ENCODE data around the gene SDK2.

GRCh38 chr17:73302189-73302588 lies 342.1 kb downstream of the SDK2 start:
- TF ChIP-seq RAD51 (IDR thresholded peaks at IDR 0.05; ENCODE audit: borderline replicate concordance, low read depth) (no peak), ELK1 (CRISPR knock-in tag; IDR thresholded peaks at IDR 0.05) (no peak), HDAC2 (IDR thresholded peaks at IDR 0.05) (no peak), HES1 (IDR thresholded peaks at IDR 0.05; ENCODE audit: low read depth) (no peak), BHLHE40 (IDR thresholded peaks at IDR 0.05; ENCODE audit: low read length) (no peak), BRD4 (IDR thresholded peaks at IDR 0.05) (no peak), MYC (IDR thresholded peaks at IDR 0.05; ENCODE audit: low read depth, low read length) (no peak), MYC (CRISPR knock-in tag; IDR thresholded peaks at IDR 0.05; ENCODE audit: borderline replicate concordance, low read depth) (no peak), ZNF609 (CRISPR knock-in tag; IDR thresholded peaks at IDR 0.05; ENCODE audit: borderline replicate concordance) (no peak), HNRNPH1 (optimal IDR thresholded peaks at IDR 0.05; ENCODE audit: low read depth, low read length) (no peak), POLR2A (conservative IDR thresholded peaks at IDR 0.05) (no peak), NR2C2 (CRISPR knock-in tag; IDR thresholded peaks at IDR 0.05) (no peak), NR2C2 (tag; IDR thresholded peaks at IDR 0.05) (no peak)
- TF ChIP-seq, protein P1, sequence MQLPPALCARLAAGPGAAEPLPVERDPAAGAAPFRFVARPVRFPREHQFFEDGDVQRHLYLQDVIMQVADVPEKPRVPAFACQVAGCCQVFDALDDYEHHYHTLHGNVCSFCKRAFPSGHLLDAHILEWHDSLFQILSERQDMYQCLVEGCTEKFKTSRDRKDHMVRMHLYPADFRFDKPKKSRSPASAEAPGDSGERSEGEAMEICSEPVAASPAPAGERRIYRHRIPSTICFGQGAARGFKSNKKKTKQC (CRISPR knock-in tag; IDR thresholded peaks at IDR 0.05) = no peak
- TF ChIP-seq, protein P2, sequence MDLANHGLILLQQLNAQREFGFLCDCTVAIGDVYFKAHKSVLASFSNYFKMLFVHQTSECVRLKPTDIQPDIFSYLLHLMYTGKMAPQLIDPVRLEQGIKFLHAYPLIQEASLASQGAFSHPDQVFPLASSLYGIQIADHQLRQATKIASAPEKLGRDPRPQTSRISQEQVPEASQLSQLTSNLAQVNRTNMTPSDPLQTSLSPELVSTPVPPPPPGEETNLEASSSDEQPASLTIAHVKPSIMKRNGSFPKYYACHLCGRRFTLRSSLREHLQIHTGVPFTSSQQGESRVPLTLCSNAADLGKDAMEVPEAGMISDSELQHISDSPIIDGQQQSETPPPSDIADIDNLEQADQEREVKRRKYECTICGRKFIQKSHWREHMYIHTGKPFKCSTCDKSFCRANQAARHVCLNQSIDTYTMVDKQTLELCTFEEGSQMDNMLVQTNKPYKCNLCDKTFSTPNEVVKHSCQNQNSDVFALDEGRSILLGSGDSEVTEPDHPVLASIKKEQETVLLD (IDR thresholded peaks at IDR 0.05) = no peak

Data from K562 (cell line).